Measurements from ENCODE around the gene RPL18A. TPM values are rescaled to one million over a fixed set of nuclear protein-coding genes. Genes with fewer than 3 reads are reported as not detected.

RPL18A gene
- total RNA-seq, 2 experiments from 2014 or later = 3,663 to 3,679 TPM

DNA sequence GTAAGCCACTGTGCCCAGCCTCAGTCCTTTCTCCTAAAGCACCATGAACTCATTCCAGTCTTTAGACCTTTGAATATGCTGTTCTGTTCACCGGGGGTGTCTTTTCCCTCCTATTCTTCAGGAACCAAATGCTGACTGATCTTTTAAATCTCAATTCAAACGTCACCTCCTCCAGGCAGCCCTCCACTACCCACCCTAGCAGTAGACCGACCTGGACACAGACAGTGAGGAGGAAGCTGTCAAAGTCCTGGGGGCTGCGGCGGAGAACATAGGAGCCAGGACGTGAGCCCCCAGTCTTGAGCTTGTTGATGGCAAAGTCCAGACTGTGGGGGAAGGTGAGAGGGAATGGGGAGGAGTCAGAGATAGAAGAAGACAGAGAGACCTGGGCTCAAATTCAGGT, 19.7 kb upstream of the RPL18A start:
- ChIA-PET POLR2A (interaction anchor here (1.1 to 1.3 kb wide), 5 partner anchors 9 to 21 kb away, joined by 3 to 7 read pairs (median 4); partner anchors contain the start of gene RPL18A), CTCF (no interaction called here)
- intact Hi-C loops (cut with micrococcal nuclease) = no loop called here
- Mint-ChIP-seq H3K27me3 (no peaks in the 10 kb centered on the region), H3K27ac (peak overlapping the region; percentile 5), H3K4me3 (no peak overlapping the region), H3K4me1 (ENCODE audit: low read depth) (peaks cover 33% of the 10 kb centered on the region), H3K36me3 (ENCODE audit: low read depth) (peaks cover 78% of the 10 kb centered on the region), H3K9me3 (no peaks in the 10 kb centered on the region)
- no peak for ATAC-seq
- DNase-seq = no peak
- TF ChIP-seq, protein P1, sequence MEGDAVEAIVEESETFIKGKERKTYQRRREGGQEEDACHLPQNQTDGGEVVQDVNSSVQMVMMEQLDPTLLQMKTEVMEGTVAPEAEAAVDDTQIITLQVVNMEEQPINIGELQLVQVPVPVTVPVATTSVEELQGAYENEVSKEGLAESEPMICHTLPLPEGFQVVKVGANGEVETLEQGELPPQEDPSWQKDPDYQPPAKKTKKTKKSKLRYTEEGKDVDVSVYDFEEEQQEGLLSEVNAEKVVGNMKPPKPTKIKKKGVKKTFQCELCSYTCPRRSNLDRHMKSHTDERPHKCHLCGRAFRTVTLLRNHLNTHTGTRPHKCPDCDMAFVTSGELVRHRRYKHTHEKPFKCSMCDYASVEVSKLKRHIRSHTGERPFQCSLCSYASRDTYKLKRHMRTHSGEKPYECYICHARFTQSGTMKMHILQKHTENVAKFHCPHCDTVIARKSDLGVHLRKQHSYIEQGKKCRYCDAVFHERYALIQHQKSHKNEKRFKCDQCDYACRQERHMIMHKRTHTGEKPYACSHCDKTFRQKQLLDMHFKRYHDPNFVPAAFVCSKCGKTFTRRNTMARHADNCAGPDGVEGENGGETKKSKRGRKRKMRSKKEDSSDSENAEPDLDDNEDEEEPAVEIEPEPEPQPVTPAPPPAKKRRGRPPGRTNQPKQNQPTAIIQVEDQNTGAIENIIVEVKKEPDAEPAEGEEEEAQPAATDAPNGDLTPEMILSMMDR (IDR thresholded peaks at IDR 0.05) = no peak

DNA sequence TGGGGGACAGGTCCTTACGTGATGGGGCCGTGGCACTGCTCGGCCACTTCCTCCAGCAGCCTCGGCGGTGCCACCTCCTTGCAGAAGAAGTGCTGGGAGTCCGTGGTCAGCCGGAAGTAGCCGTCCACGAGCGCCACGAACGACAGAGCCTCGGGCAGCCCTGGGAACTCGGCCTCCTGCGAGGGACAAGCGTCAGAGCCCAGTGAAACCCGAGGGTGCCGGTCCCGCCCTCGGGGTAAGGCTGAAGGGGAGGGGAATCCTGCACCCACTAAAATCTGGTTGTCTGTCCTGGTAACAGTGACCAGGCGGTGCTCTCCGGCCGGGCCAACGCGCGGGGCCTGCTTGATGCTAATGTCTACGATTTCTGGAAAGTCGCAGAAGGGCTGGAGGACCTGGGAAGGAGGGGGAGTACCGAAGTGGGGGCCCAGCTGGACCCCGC, 18.3 kb upstream of the RPL18A start:
- Mint-ChIP-seq H3K4me1 (ENCODE audit: low read depth) (peaks cover 40% of the 10 kb centered on the region), H3K36me3 (ENCODE audit: low read depth) (peaks cover 73% of the 10 kb centered on the region), H3K27ac (no peak overlapping the region), H3K9me3 (no peaks in the 10 kb centered on the region), H3K27me3 (no peaks in the 10 kb centered on the region), H3K4me3 (no peak overlapping the region)
- CTCF ChIA-PET = no interaction called here
- POLR2A ChIA-PET = interaction anchor here (0.8 to 1.1 kb wide), 2 partner anchors 10 to 121 kb away, joined by 3 read pairs; no protein-coding TSS in a partner anchor
- intact Hi-C loops (cut with micrococcal nuclease) = no loop called here
- DNase-seq (no peak), ATAC-seq (no peak)
- TF ChIP-seq, protein P1 (IDR thresholded peaks at IDR 0.05) = no peak

DNA sequence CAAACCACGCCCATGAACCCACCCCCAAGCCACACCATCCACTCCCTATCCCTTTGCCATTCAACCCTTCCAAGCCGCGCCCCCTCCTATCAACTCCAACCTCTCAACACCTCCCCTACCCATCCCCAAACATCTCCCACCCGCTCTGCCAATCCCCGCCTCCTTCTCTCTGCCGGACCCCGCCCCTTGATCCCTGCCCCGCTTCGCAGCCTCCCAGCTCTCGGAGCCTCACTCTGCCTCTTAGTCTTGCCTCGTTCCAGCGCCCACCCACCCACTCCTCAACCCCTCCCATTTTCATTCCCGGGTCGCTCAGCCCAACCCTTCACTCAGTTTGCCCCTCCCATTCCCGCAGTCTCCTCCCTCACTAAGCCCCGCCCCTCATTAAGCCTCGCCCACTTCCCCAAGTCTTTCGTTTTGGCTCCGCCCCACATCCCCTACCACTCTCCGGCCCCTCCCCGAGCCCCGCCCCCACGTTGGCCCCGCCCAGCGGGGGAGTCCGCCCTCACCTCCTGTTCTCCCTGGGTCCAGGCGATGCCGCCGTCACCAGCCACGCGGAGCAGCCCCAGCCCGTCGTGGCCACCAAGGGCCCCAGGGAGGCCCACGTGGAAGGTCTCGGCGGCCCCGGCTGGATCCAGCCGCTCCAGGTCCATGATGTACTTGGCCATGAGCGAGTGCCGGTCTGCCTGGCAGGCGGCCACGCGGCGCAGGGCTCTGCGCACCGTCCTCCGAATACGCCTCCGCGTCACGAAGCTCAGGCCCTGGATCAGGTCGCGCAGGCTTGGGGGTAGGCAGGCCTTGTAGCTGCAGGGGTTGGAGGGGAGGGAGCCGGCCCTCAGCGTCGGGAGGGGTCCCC, 17.7 kb upstream of the RPL18A start:
- H3K36me3 Mint-ChIP-seq (ENCODE audit: low read depth) = peaks cover 71% of the 10 kb centered on the region
- CTCF ChIA-PET = interaction anchor here (1.6 kb wide), 1 partner anchor 17 kb away, joined by 3 read pairs; the partner anchor contains the start of gene RPL18A
- no peaks in the 10 kb centered on the region for H3K9me3 Mint-ChIP-seq
- no peaks in the 10 kb centered on the region for H3K27me3 Mint-ChIP-seq
- ATAC-seq (peak; percentile 91), DNase-seq (peak; percentile 84)
- POLR2A ChIA-PET = interaction anchor here (0.9 to 2.2 kb wide), 5 partner anchors 8 to 122 kb away, joined by 3 to 11 read pairs (median 9); no protein-coding TSS in a partner anchor
- H3K27ac Mint-ChIP-seq = no peak overlapping the region
- intact Hi-C loops (cut with micrococcal nuclease) = no loop called here
- no peak overlapping the region for H3K4me3 Mint-ChIP-seq
- H3K4me1 Mint-ChIP-seq (ENCODE audit: low read depth) = peaks cover 39% of the 10 kb centered on the region
- TF ChIP-seq, protein P1 (IDR thresholded peaks at IDR 0.05) = no peak

DNA sequence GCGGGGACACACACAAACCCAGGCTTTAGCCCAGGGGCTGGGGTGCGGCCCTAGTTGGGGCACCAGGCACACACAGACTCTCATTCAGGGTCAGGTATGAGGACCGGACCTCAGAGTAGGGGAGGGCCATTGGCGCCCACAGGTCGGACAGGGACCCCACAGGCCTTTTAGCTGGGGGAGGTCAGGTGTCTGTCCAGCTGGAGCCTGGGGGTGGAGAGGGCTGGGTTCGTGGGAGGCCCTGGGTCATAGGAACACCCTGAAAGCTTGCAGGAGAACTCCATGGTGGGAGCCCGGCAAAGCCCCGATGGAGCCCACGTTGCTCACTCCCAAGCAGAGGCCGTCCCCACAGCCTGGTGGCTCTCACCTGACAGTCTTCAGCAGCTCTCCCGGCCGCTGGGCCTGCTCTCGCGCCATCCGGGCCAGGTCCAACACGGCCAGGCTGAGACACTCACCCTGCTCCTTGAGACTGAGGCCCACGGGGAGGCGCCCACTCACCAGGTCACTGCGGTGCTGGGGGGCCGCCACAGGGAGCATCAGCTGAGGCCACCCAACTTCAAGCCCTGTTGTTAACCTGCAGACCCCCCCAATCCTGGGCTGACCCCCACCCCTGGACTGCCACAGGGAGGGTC, 16.9 kb upstream of the RPL18A start:
- Mint-ChIP-seq H3K27ac (no peak overlapping the region), H3K9me3 (no peaks in the 10 kb centered on the region), H3K4me3 (no peak overlapping the region), H3K27me3 (no peaks in the 10 kb centered on the region), H3K4me1 (ENCODE audit: low read depth) (peaks cover 39% of the 10 kb centered on the region), H3K36me3 (ENCODE audit: low read depth) (peaks cover 70% of the 10 kb centered on the region)
- ATAC-seq = no peak
- intact Hi-C loops (cut with micrococcal nuclease) = no loop called here
- TF ChIP-seq, protein P1 (IDR thresholded peaks at IDR 0.05) = no peak
- POLR2A ChIA-PET = interaction anchor here (0.9 to 2.2 kb wide), 6 partner anchors 9 to 22 kb away, joined by 3 to 11 read pairs (median 6); no protein-coding TSS in a partner anchor
- no peak for DNase-seq
- CTCF ChIA-PET = interaction anchor here (1.6 kb wide), 1 partner anchor 17 kb away, joined by 3 read pairs; the partner anchor contains the start of gene RPL18A

All from activated CD8-positive, alpha-beta T cell treated with anti-CD3 and anti-CD28 coated beads for 36 hours (primary cell).